ENCODE data around the gene AGPAT3.

AGPAT3 gene

GRCh38 chr21:43930074-43930847 lies 65.2 kb downstream of the AGPAT3 start:
- Histone ChIP-seq H3K79me2 (ENCODE audit: control insufficient read depth, insufficient read depth, low read length) (no peaks in the 10 kb centered on the region), H3K9ac (ENCODE audit: low read length) (no peak overlapping the region), H2BK120ac (ENCODE audit: low read depth, low read length) (no peak overlapping the region), H3K4ac (ENCODE audit: low read depth, low read length) (no peak overlapping the region), H4K5ac (ENCODE audit: low read length) (no peak overlapping the region), H3K36me3 (ENCODE audit: control insufficient read depth, insufficient read depth, low read length) (no peaks in the 10 kb centered on the region), H2BK5ac (ENCODE audit: low read length) (no peak overlapping the region), H3K27ac (ENCODE audit: low read depth, low read length) (no peak overlapping the region), H3K18ac (ENCODE audit: low read length) (no peak overlapping the region), H3K27me3 (ENCODE audit: insufficient read depth, low read length, poor library complexity) (no peaks in the 10 kb centered on the region), H3K56ac (ENCODE audit: low read length) (no peak overlapping the region), H2BK15ac (replicated peaks; ENCODE audit: low read depth) (no peak overlapping the region), H4K8ac (ENCODE audit: low read depth, low read length) (no peak overlapping the region), H2AK5ac (ENCODE audit: low read length) (no peak overlapping the region), H3K4me2 (ENCODE audit: low read length) (no peak overlapping the region), H3K79me1 (ENCODE audit: low read length) (no peaks in the 10 kb centered on the region), H3K4me3 (ENCODE audit: low read length) (no peak overlapping the region), H3K4me1 (ENCODE audit: control insufficient read depth, low read depth, low read length) (peaks cover 2% of the 10 kb centered on the region), H3K23ac (ENCODE audit: low read length) (no peak overlapping the region)
- no CpG with 5 or more reads among the region's 25 CpGs for WGBS (ENCODE audit: extremely low coverage, insufficient coverage, low lambda C conversion rate)
- no peak for DNase-seq

- no peak overlapping the region for H3K56ac ChIP-seq (ENCODE audit: low read length)
- no peak overlapping the region for H3K4me2 ChIP-seq (ENCODE audit: low read length)
- H3K4me3 ChIP-seq (ENCODE audit: low read length) = no peak overlapping the region
- H2BK15ac ChIP-seq (replicated peaks; ENCODE audit: low read depth) = no peak overlapping the region
- DNase-seq = no peak
- H3K27ac ChIP-seq (ENCODE audit: low read depth, low read length) = no peak overlapping the region
- H2BK120ac ChIP-seq (ENCODE audit: low read depth, low read length) = no peak overlapping the region
- no peak overlapping the region for H3K9ac ChIP-seq (ENCODE audit: low read length)
- H2BK5ac ChIP-seq (ENCODE audit: low read length) = no peak overlapping the region
- no peaks in the 10 kb centered on the region for H3K27me3 ChIP-seq (ENCODE audit: insufficient read depth, low read length, poor library complexity)
- no peak overlapping the region for H4K5ac ChIP-seq (ENCODE audit: low read length)
- no peaks in the 10 kb centered on the region for H3K79me2 ChIP-seq (ENCODE audit: control insufficient read depth, insufficient read depth, low read length)
- no peaks in the 10 kb centered on the region for H3K36me3 ChIP-seq (ENCODE audit: control insufficient read depth, insufficient read depth, low read length)
- no peak overlapping the region for H2AK5ac ChIP-seq (ENCODE audit: low read length)
- no peaks in the 10 kb centered on the region for H3K79me1 ChIP-seq (ENCODE audit: low read length)
- H3K4ac ChIP-seq (ENCODE audit: low read depth, low read length) = no peak overlapping the region
- H3K23ac ChIP-seq (ENCODE audit: low read length) = no peak overlapping the region
- no peak overlapping the region for H4K8ac ChIP-seq (ENCODE audit: low read depth, low read length)
- no peak overlapping the region for H3K18ac ChIP-seq (ENCODE audit: low read length)
- H3K4me1 ChIP-seq (ENCODE audit: control insufficient read depth, low read depth, low read length) = no peaks in the 10 kb centered on the region
- WGBS (ENCODE audit: extremely low coverage, insufficient coverage, low lambda C conversion rate) = no CpG with 5 or more reads among the region's 18 CpGs
Measured at GRCh38 chr21:43930848-43931375, 65.9 kb downstream of the AGPAT3 start.

- H4K8ac ChIP-seq (ENCODE audit: low read depth, low read length) = no peak overlapping the region
- no peaks in the 10 kb centered on the region for H3K27me3 ChIP-seq (ENCODE audit: insufficient read depth, low read length, poor library complexity)
- WGBS (ENCODE audit: extremely low coverage, insufficient coverage, low lambda C conversion rate) = no CpG with 5 or more reads among the region's 13 CpGs
- H3K79me2 ChIP-seq (ENCODE audit: control insufficient read depth, insufficient read depth, low read length) = no peaks in the 10 kb centered on the region
- H3K4me1 ChIP-seq (ENCODE audit: control insufficient read depth, low read depth, low read length) = no peaks in the 10 kb centered on the region
- H3K56ac ChIP-seq (ENCODE audit: low read length) = no peak overlapping the region
- no peak overlapping the region for H3K9ac ChIP-seq (ENCODE audit: low read length)
- H2AK5ac ChIP-seq (ENCODE audit: low read length) = no peak overlapping the region
- no peak overlapping the region for H3K18ac ChIP-seq (ENCODE audit: low read length)
- no peak overlapping the region for H3K4me3 ChIP-seq (ENCODE audit: low read length)
- no peak overlapping the region for H2BK15ac ChIP-seq (replicated peaks; ENCODE audit: low read depth)
- no peaks in the 10 kb centered on the region for H3K36me3 ChIP-seq (ENCODE audit: control insufficient read depth, insufficient read depth, low read length)
- DNase-seq = no peak
- no peak overlapping the region for H3K4me2 ChIP-seq (ENCODE audit: low read length)
- no peak overlapping the region for H3K4ac ChIP-seq (ENCODE audit: low read depth, low read length)
- H3K27ac ChIP-seq (ENCODE audit: low read depth, low read length) = no peak overlapping the region
- no peak overlapping the region for H3K23ac ChIP-seq (ENCODE audit: low read length)
- H4K5ac ChIP-seq (ENCODE audit: low read length) = no peak overlapping the region
- no peak overlapping the region for H2BK120ac ChIP-seq (ENCODE audit: low read depth, low read length)
- no peak overlapping the region for H2BK5ac ChIP-seq (ENCODE audit: low read length)
- no peaks in the 10 kb centered on the region for H3K79me1 ChIP-seq (ENCODE audit: low read length)
Measured at GRCh38 chr21:43931489-43931888, 66.5 kb downstream of the AGPAT3 start.

GRCh38 chr21:43932005-43932404 lies 67.0 kb downstream of the AGPAT3 start:
- no peak overlapping the region for H3K27ac ChIP-seq (ENCODE audit: low read depth, low read length)
- H3K79me1 ChIP-seq (ENCODE audit: low read length) = no peaks in the 10 kb centered on the region
- no peak overlapping the region for H4K8ac ChIP-seq (ENCODE audit: low read depth, low read length)
- no peak overlapping the region for H3K4me2 ChIP-seq (ENCODE audit: low read length)
- H3K56ac ChIP-seq (ENCODE audit: low read length) = no peak overlapping the region
- no peak overlapping the region for H2BK120ac ChIP-seq (ENCODE audit: low read depth, low read length)
- WGBS (ENCODE audit: extremely low coverage, insufficient coverage, low lambda C conversion rate) = no CpG with 5 or more reads among the region's 17 CpGs
- no peak overlapping the region for H2BK15ac ChIP-seq (replicated peaks; ENCODE audit: low read depth)
- no peaks in the 10 kb centered on the region for H3K4me1 ChIP-seq (ENCODE audit: control insufficient read depth, low read depth, low read length)
- no peak overlapping the region for H4K5ac ChIP-seq (ENCODE audit: low read length)
- no peak overlapping the region for H3K4ac ChIP-seq (ENCODE audit: low read depth, low read length)
- no peaks in the 10 kb centered on the region for H3K27me3 ChIP-seq (ENCODE audit: insufficient read depth, low read length, poor library complexity)
- no peak overlapping the region for H3K4me3 ChIP-seq (ENCODE audit: low read length)
- H2AK5ac ChIP-seq (ENCODE audit: low read length) = no peak overlapping the region
- no peak overlapping the region for H3K23ac ChIP-seq (ENCODE audit: low read length)
- H3K9ac ChIP-seq (ENCODE audit: low read length) = no peak overlapping the region
- no peak for DNase-seq
- H3K18ac ChIP-seq (ENCODE audit: low read length) = no peak overlapping the region
- no peaks in the 10 kb centered on the region for H3K79me2 ChIP-seq (ENCODE audit: control insufficient read depth, insufficient read depth, low read length)
- no peak overlapping the region for H2BK5ac ChIP-seq (ENCODE audit: low read length)
- H3K36me3 ChIP-seq (ENCODE audit: control insufficient read depth, insufficient read depth, low read length) = no peaks in the 10 kb centered on the region

GRCh38 chr21:43933199-43933598 lies 68.2 kb downstream of the AGPAT3 start:
- H4K5ac ChIP-seq (ENCODE audit: low read length) = no peak overlapping the region
- no peak overlapping the region for H3K4ac ChIP-seq (ENCODE audit: low read depth, low read length)
- H3K56ac ChIP-seq (ENCODE audit: low read length) = no peak overlapping the region
- no peak overlapping the region for H4K8ac ChIP-seq (ENCODE audit: low read depth, low read length)
- no peak overlapping the region for H3K27ac ChIP-seq (ENCODE audit: low read depth, low read length)
- H3K36me3 ChIP-seq (ENCODE audit: control insufficient read depth, insufficient read depth, low read length) = no peaks in the 10 kb centered on the region
- H2AK5ac ChIP-seq (ENCODE audit: low read length) = no peak overlapping the region
- no peak overlapping the region for H3K23ac ChIP-seq (ENCODE audit: low read length)
- no peak for DNase-seq
- H3K79me2 ChIP-seq (ENCODE audit: control insufficient read depth, insufficient read depth, low read length) = no peaks in the 10 kb centered on the region
- no peak overlapping the region for H3K18ac ChIP-seq (ENCODE audit: low read length)
- H3K4me3 ChIP-seq (ENCODE audit: low read length) = no peak overlapping the region
- H2BK5ac ChIP-seq (ENCODE audit: low read length) = no peak overlapping the region
- no peaks in the 10 kb centered on the region for H3K4me1 ChIP-seq (ENCODE audit: control insufficient read depth, low read depth, low read length)
- H2BK120ac ChIP-seq (ENCODE audit: low read depth, low read length) = no peak overlapping the region
- no peak overlapping the region for H3K4me2 ChIP-seq (ENCODE audit: low read length)
- H2BK15ac ChIP-seq (replicated peaks; ENCODE audit: low read depth) = no peak overlapping the region
- WGBS (ENCODE audit: extremely low coverage, insufficient coverage, low lambda C conversion rate) = no CpG with 5 or more reads among the region's 12 CpGs
- no peaks in the 10 kb centered on the region for H3K27me3 ChIP-seq (ENCODE audit: insufficient read depth, low read length, poor library complexity)
- H3K9ac ChIP-seq (ENCODE audit: low read length) = no peak overlapping the region
- no peaks in the 10 kb centered on the region for H3K79me1 ChIP-seq (ENCODE audit: low read length)

GRCh38 chr21:43933680-43934079 lies 68.7 kb downstream of the AGPAT3 start:
- no peak overlapping the region for H3K27ac ChIP-seq (ENCODE audit: low read depth, low read length)
- H3K79me1 ChIP-seq (ENCODE audit: low read length) = no peaks in the 10 kb centered on the region
- H3K4ac ChIP-seq (ENCODE audit: low read depth, low read length) = no peak overlapping the region
- no peak overlapping the region for H3K18ac ChIP-seq (ENCODE audit: low read length)
- no CpG with 5 or more reads among the region's 15 CpGs for WGBS (ENCODE audit: extremely low coverage, insufficient coverage, low lambda C conversion rate)
- H3K4me3 ChIP-seq (ENCODE audit: low read length) = no peak overlapping the region
- no peak overlapping the region for H3K9ac ChIP-seq (ENCODE audit: low read length)
- DNase-seq = no peak
- H3K4me2 ChIP-seq (ENCODE audit: low read length) = no peak overlapping the region
- H2AK5ac ChIP-seq (ENCODE audit: low read length) = no peak overlapping the region
- no peak overlapping the region for H2BK15ac ChIP-seq (replicated peaks; ENCODE audit: low read depth)
- no peak overlapping the region for H3K56ac ChIP-seq (ENCODE audit: low read length)
- H3K27me3 ChIP-seq (ENCODE audit: insufficient read depth, low read length, poor library complexity) = no peaks in the 10 kb centered on the region
- no peaks in the 10 kb centered on the region for H3K36me3 ChIP-seq (ENCODE audit: control insufficient read depth, insufficient read depth, low read length)
- H2BK120ac ChIP-seq (ENCODE audit: low read depth, low read length) = no peak overlapping the region
- no peak overlapping the region for H4K5ac ChIP-seq (ENCODE audit: low read length)
- H2BK5ac ChIP-seq (ENCODE audit: low read length) = no peak overlapping the region
- H4K8ac ChIP-seq (ENCODE audit: low read depth, low read length) = no peak overlapping the region
- H3K79me2 ChIP-seq (ENCODE audit: control insufficient read depth, insufficient read depth, low read length) = no peaks in the 10 kb centered on the region
- H3K4me1 ChIP-seq (ENCODE audit: control insufficient read depth, low read depth, low read length) = no peaks in the 10 kb centered on the region
- H3K23ac ChIP-seq (ENCODE audit: low read length) = no peak overlapping the region

Measured in mesendoderm (in vitro differentiated cells).